Measurements from ENCODE around the gene MSI2. TPM values are rescaled to one million over a fixed set of nuclear protein-coding genes. Genes with fewer than 3 reads are reported as not detected.

Gene MSI2
- total RNA-seq, 1 donor from 2014 or later, result 181 TPM

- peaks cover 3% of the 10 kb centered on the region for H3K36me3 Mint-ChIP-seq (ENCODE audit: low read depth)
- no peak overlapping the region for H3K27ac Mint-ChIP-seq
- no peak for DNase-seq (ENCODE audit: low spot score)
- H3K4me3 Mint-ChIP-seq (ENCODE audit: low read depth), result no peak overlapping the region
- H3K27me3 Mint-ChIP-seq (ENCODE audit: low read depth), result no peaks in the 10 kb centered on the region
- intact Hi-C loops (cut with micrococcal nuclease), result no loop called here
- H3K9me3 Mint-ChIP-seq, result no peaks in the 10 kb centered on the region
- peaks cover 9% of the 10 kb centered on the region for H3K4me1 Mint-ChIP-seq (ENCODE audit: low read depth)
Observed at GRCh38 chr17:57648720-57649119, 392.4 kb downstream of the MSI2 start.

GRCh38 chr17:57649191-57649590 lies 392.9 kb downstream of the MSI2 start:
- H3K9me3 Mint-ChIP-seq, result no peaks in the 10 kb centered on the region
- H3K4me1 Mint-ChIP-seq (ENCODE audit: low read depth), result peaks cover 9% of the 10 kb centered on the region
- H3K27ac Mint-ChIP-seq, result no peak overlapping the region
- intact Hi-C loops (cut with micrococcal nuclease), result no loop called here
- no peak for DNase-seq (ENCODE audit: low spot score)
- peaks cover 3% of the 10 kb centered on the region for H3K36me3 Mint-ChIP-seq (ENCODE audit: low read depth)
- H3K27me3 Mint-ChIP-seq (ENCODE audit: low read depth), result no peaks in the 10 kb centered on the region
- H3K4me3 Mint-ChIP-seq (ENCODE audit: low read depth), result no peak overlapping the region

GRCh38 chr17:57649731-57650484 lies 393.6 kb downstream of the MSI2 start:
- Mint-ChIP-seq H3K27ac (no peak overlapping the region), H3K9me3 (no peaks in the 10 kb centered on the region), H3K36me3 (ENCODE audit: low read depth) (peaks cover 3% of the 10 kb centered on the region), H3K4me1 (ENCODE audit: low read depth) (peaks cover 9% of the 10 kb centered on the region), H3K27me3 (ENCODE audit: low read depth) (no peaks in the 10 kb centered on the region), H3K4me3 (ENCODE audit: low read depth) (no peak overlapping the region)
- no peak for DNase-seq (ENCODE audit: low spot score)
- intact Hi-C loops (cut with micrococcal nuclease), result no loop called here

GRCh38 chr17:57650548-57650947 lies 394.2 kb downstream of the MSI2 start:
- Mint-ChIP-seq H3K27ac (no peak overlapping the region), H3K27me3 (ENCODE audit: low read depth) (no peaks in the 10 kb centered on the region), H3K36me3 (ENCODE audit: low read depth) (peaks cover 3% of the 10 kb centered on the region), H3K4me3 (ENCODE audit: low read depth) (no peak overlapping the region), H3K9me3 (no peaks in the 10 kb centered on the region), H3K4me1 (ENCODE audit: low read depth) (peaks cover 8% of the 10 kb centered on the region)
- no peak for DNase-seq (ENCODE audit: low spot score)
- intact Hi-C loops (cut with micrococcal nuclease), result no loop called here

- Mint-ChIP-seq H3K4me3 (ENCODE audit: low read depth) (no peak overlapping the region), H3K4me1 (ENCODE audit: low read depth) (no peaks in the 10 kb centered on the region), H3K36me3 (ENCODE audit: low read depth) (peaks cover 7% of the 10 kb centered on the region), H3K27me3 (ENCODE audit: low read depth) (no peaks in the 10 kb centered on the region), H3K9me3 (no peaks in the 10 kb centered on the region), H3K27ac (no peak overlapping the region)
- intact Hi-C loops (cut with micrococcal nuclease), result no loop called here
- no peak for DNase-seq (ENCODE audit: low spot score)
Observed at GRCh38 chr17:57651451-57651850, 395.1 kb downstream of the MSI2 start.

GRCh38 chr17:57651996-57652395 lies 395.7 kb downstream of the MSI2 start:
- intact Hi-C loops (cut with micrococcal nuclease), result no loop called here

GRCh38 chr17:57652811-57653210 lies 396.5 kb downstream of the MSI2 start:
- Mint-ChIP-seq H3K9me3 (no peaks in the 10 kb centered on the region), H3K4me3 (ENCODE audit: low read depth) (no peak overlapping the region), H3K36me3 (ENCODE audit: low read depth) (peaks cover 8% of the 10 kb centered on the region), H3K4me1 (ENCODE audit: low read depth) (no peaks in the 10 kb centered on the region), H3K27me3 (ENCODE audit: low read depth) (no peaks in the 10 kb centered on the region), H3K27ac (no peak overlapping the region)
- DNase-seq (ENCODE audit: low spot score), result no peak
- intact Hi-C loops (cut with micrococcal nuclease), result no loop called here

More at GRCh38 chr17:57651996-57652395, 395.7 kb downstream of the MSI2 start:
- H3K9me3 Mint-ChIP-seq, result no peaks in the 10 kb centered on the region
- no peaks in the 10 kb centered on the region for H3K4me1 Mint-ChIP-seq (ENCODE audit: low read depth)
- no peaks in the 10 kb centered on the region for H3K27me3 Mint-ChIP-seq (ENCODE audit: low read depth)
- no peak for DNase-seq (ENCODE audit: low spot score)
- H3K27ac Mint-ChIP-seq, result no peak overlapping the region
- no peak overlapping the region for H3K4me3 Mint-ChIP-seq (ENCODE audit: low read depth)
- H3K36me3 Mint-ChIP-seq (ENCODE audit: low read depth), result peaks cover 8% of the 10 kb centered on the region

- Mint-ChIP-seq H3K27me3 (ENCODE audit: low read depth) (no peaks in the 10 kb centered on the region), H3K4me1 (ENCODE audit: low read depth) (no peaks in the 10 kb centered on the region)
Observed at GRCh38 chr17:57653279-57653678, 397.0 kb downstream of the MSI2 start.

GRCh38 chr17:57654040-57654775 lies 397.9 kb downstream of the MSI2 start:
- Mint-ChIP-seq H3K9me3 (no peaks in the 10 kb centered on the region), H3K36me3 (ENCODE audit: low read depth) (peaks cover 8% of the 10 kb centered on the region), H3K27me3 (ENCODE audit: low read depth) (no peaks in the 10 kb centered on the region), H3K4me1 (ENCODE audit: low read depth) (no peaks in the 10 kb centered on the region), H3K4me3 (ENCODE audit: low read depth) (no peak overlapping the region), H3K27ac (no peak overlapping the region)
- intact Hi-C loops (cut with micrococcal nuclease), result no loop called here
- no peak for DNase-seq (ENCODE audit: low spot score)

More at GRCh38 chr17:57653279-57653678, 397.0 kb downstream of the MSI2 start:
- Mint-ChIP-seq H3K9me3 (no peaks in the 10 kb centered on the region), H3K27ac (no peak overlapping the region), H3K36me3 (ENCODE audit: low read depth) (peaks cover 8% of the 10 kb centered on the region), H3K4me3 (ENCODE audit: low read depth) (no peak overlapping the region)
- intact Hi-C loops (cut with micrococcal nuclease), result no loop called here
- no peak for DNase-seq (ENCODE audit: low spot score)

- Mint-ChIP-seq H3K4me1 (ENCODE audit: low read depth) (no peaks in the 10 kb centered on the region), H3K27me3 (ENCODE audit: low read depth) (no peaks in the 10 kb centered on the region), H3K9me3 (no peaks in the 10 kb centered on the region), H3K36me3 (ENCODE audit: low read depth) (peaks cover 14% of the 10 kb centered on the region), H3K4me3 (ENCODE audit: low read depth) (no peak overlapping the region), H3K27ac (no peak overlapping the region)
- no peak for DNase-seq (ENCODE audit: low spot score)
- intact Hi-C loops (cut with micrococcal nuclease), result no loop called here
Observed at GRCh38 chr17:57655553-57655952, 399.2 kb downstream of the MSI2 start.

GRCh38 chr17:57657211-57657610 lies 400.9 kb downstream of the MSI2 start:
- no peak overlapping the region for H3K27ac Mint-ChIP-seq
- no peaks in the 10 kb centered on the region for H3K4me1 Mint-ChIP-seq (ENCODE audit: low read depth)
- intact Hi-C loops (cut with micrococcal nuclease), result no loop called here
- H3K27me3 Mint-ChIP-seq (ENCODE audit: low read depth), result no peaks in the 10 kb centered on the region
- H3K9me3 Mint-ChIP-seq, result no peaks in the 10 kb centered on the region
- no peak overlapping the region for H3K4me3 Mint-ChIP-seq (ENCODE audit: low read depth)
- DNase-seq (ENCODE audit: low spot score), result no peak
- peaks cover 14% of the 10 kb centered on the region for H3K36me3 Mint-ChIP-seq (ENCODE audit: low read depth)

- Mint-ChIP-seq H3K27me3 (ENCODE audit: low read depth) (no peaks in the 10 kb centered on the region), H3K4me1 (ENCODE audit: low read depth) (no peaks in the 10 kb centered on the region), H3K4me3 (ENCODE audit: low read depth) (no peak overlapping the region), H3K36me3 (ENCODE audit: low read depth) (peaks cover 7% of the 10 kb centered on the region), H3K27ac (no peak overlapping the region), H3K9me3 (no peaks in the 10 kb centered on the region)
- no peak for DNase-seq (ENCODE audit: low spot score)
- intact Hi-C loops (cut with micrococcal nuclease), result no loop called here
Observed at GRCh38 chr17:57662041-57662440, 405.7 kb downstream of the MSI2 start.

- Mint-ChIP-seq H3K36me3 (ENCODE audit: low read depth) (peaks cover 7% of the 10 kb centered on the region), H3K27me3 (ENCODE audit: low read depth) (no peaks in the 10 kb centered on the region), H3K27ac (no peak overlapping the region), H3K4me3 (ENCODE audit: low read depth) (no peak overlapping the region), H3K9me3 (no peaks in the 10 kb centered on the region), H3K4me1 (ENCODE audit: low read depth) (no peaks in the 10 kb centered on the region)
- intact Hi-C loops (cut with micrococcal nuclease), result no loop called here
- no peak for DNase-seq (ENCODE audit: low spot score)
Observed at GRCh38 chr17:57662644-57663308, 406.5 kb downstream of the MSI2 start.

All from activated T-helper 2 cell treated with anti-CD3 and anti-CD28 coated beads, Interferon-gamma antibody, Interleukin-2, Interleukin-4, amounts not matched to agents 10 μg/mL and 5 μg/mL and 100 μg/mL, durations not matched to agents 14 hours and 24 hours and 36 hours (primary cell).